Gastroesophageal sphincter (tissue), 4 donors: ENCODE results near the gene KRT1. TPM values are rescaled to one million over a fixed set of nuclear protein-coding genes. Genes with fewer than 3 reads are reported as not detected.

Experiments
- ATAC-seq: fragments of 150-250 bp; one replicate; pipeline ENCODE4 v1.9.1; 2016; ENCODE audit warnings: mild to moderate bottlenecking, moderate library complexity
- H3K27ac ChIP-seq, 4 donors: fragments of 200-600 bp; sonication (generic) in 3 of 4; 1 replicate in 3 of 4; 2 replicates in 1 of 4; pipeline ENCODE4 v1.5.1; 2016 to 2019
- H3K27me3 ChIP-seq: fragments of 200-600 bp; sonication (generic); one replicate; pipeline ENCODE4 v1.5.1; 2019
- H3K36me3 ChIP-seq, 2 donors: fragments of 200-600 bp; sonication (generic); one replicate each; pipeline ENCODE4 v1.5.1; 2019; ENCODE audit warnings: control low read depth in 1 of 2
- H3K4me1 ChIP-seq, 3 donors: fragments of 200-600 bp; sonication (generic); 1 replicate in 2 of 3; 2 replicates in 1 of 3; pipeline ENCODE4 v1.5.1; 2016 to 2019; ENCODE audit warnings: control low read depth in 2 of 3
- H3K4me3 ChIP-seq, 2 donors: fragments of 200-600 bp; sonication (generic); one replicate each; pipeline ENCODE4 v1.5.1; 2019; ENCODE audit warnings: mild to moderate bottlenecking in 1 of 2, moderate library complexity in 1 of 2
- H3K9me3 ChIP-seq, 3 donors: fragments of 200-600 bp; sonication (generic); one replicate each; pipeline ENCODE4 v1.5.1; 2017 to 2019; ENCODE audit warnings: control low read depth in 2 of 3
- EP300 ChIP-seq: sonication (generic); formaldehyde crosslinking; IDR thresholded peaks from one replicate; pipeline ENCODE4 v1.6.1; 2017; ENCODE audit warnings: antibody characterized with exemption, mild to moderate bottlenecking
- POLR2A ChIP-seq, 2 donors: fragments of 450-650 bp; IDR thresholded peaks; one replicate each; pipeline ENCODE4 v1.6.1; 2017; ENCODE audit warnings: antibody characterized with exemption in 2 of 2, mild to moderate bottlenecking in 2 of 2, moderate library complexity in 1 of 2
- POLR2AphosphoS5 ChIP-seq: sonication (generic); formaldehyde crosslinking; IDR thresholded peaks from one replicate; pipeline ENCODE4 v1.6.1; 2017; ENCODE audit warnings: antibody characterized with exemption
- WGBS, 2 donors: methylation state at CpG; one replicate each; pipeline ENCODE4 v1.1.5; 2018; ENCODE audit warnings: low coverage in 1 of 2; 5-methylcytosine and 5-hydroxymethylcytosine counted together
- total RNA-seq, 4 donors: library from RNA; depleted of rRNA; stranded (reverse); fragments of >200 nt; gene quantifications; one replicate each; pipeline ENCODE4 v1.1.0, GENCODE V29; 2016
- TF ChIP-seq, protein P1 (sequence below), 4 experiments: fragments of 200-600 bp in 2 of 4; fragments of 450-650 bp in 2 of 4; sonication (generic) in 1 of 4; IDR thresholded peaks; one replicate each; pipeline ENCODE4 v1.5.1; 2017 to 2019; ENCODE audit warnings: antibody characterized with exemption in 4 of 4, mild to moderate bottlenecking in 2 of 4, moderate library complexity in 2 of 4

KRT1 gene
- total RNA-seq, 4 donors from 2014 or later, result not detected

DNA sequence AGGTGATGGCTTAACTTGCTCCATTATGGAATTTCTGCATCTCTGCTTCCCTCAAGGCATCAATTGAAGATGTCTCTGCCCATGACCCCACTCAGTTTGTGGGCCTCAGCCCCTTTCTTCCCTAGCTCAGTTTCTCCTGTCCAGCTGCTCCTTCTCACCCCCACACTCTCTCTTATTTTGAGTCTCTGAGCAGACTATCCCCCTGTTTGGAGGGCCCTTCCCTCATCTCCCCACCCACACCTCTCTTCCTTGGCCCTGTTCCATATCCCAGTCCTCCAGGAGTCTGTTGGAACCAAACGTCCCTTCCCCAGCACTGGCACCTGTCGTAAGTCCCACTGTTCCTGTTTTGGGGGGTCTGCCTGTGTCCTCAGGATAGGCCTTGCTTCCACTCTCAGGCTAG is 8.3 kb upstream of the KRT1 start:
- peaks cover 0 to 19% (median 9%) of the 10 kb centered on the region in 3 donors for H3K4me1 ChIP-seq
- no peak for ATAC-seq
- TF ChIP-seq EP300, result no peak
- TF ChIP-seq POLR2A (IDR thresholded peaks at IDR 0.05), result no peak
- TF ChIP-seq, protein P1, sequence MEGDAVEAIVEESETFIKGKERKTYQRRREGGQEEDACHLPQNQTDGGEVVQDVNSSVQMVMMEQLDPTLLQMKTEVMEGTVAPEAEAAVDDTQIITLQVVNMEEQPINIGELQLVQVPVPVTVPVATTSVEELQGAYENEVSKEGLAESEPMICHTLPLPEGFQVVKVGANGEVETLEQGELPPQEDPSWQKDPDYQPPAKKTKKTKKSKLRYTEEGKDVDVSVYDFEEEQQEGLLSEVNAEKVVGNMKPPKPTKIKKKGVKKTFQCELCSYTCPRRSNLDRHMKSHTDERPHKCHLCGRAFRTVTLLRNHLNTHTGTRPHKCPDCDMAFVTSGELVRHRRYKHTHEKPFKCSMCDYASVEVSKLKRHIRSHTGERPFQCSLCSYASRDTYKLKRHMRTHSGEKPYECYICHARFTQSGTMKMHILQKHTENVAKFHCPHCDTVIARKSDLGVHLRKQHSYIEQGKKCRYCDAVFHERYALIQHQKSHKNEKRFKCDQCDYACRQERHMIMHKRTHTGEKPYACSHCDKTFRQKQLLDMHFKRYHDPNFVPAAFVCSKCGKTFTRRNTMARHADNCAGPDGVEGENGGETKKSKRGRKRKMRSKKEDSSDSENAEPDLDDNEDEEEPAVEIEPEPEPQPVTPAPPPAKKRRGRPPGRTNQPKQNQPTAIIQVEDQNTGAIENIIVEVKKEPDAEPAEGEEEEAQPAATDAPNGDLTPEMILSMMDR (IDR thresholded peaks at IDR 0.05), result no peak
- no peak for TF ChIP-seq POLR2AphosphoS5
- no peaks in the 10 kb centered on the region for H3K36me3 ChIP-seq
- H3K9me3 ChIP-seq, result no peaks in the 10 kb centered on the region
- no peak overlapping the region for H3K4me3 ChIP-seq
- H3K27me3 ChIP-seq, result peaks cover 79% of the 10 kb centered on the region
- H3K27ac ChIP-seq, result no peak overlapping the region
- WGBS, 2 donors, result 54 to 93% methylated on average over 2 of the region's 2 CpGs

DNA sequence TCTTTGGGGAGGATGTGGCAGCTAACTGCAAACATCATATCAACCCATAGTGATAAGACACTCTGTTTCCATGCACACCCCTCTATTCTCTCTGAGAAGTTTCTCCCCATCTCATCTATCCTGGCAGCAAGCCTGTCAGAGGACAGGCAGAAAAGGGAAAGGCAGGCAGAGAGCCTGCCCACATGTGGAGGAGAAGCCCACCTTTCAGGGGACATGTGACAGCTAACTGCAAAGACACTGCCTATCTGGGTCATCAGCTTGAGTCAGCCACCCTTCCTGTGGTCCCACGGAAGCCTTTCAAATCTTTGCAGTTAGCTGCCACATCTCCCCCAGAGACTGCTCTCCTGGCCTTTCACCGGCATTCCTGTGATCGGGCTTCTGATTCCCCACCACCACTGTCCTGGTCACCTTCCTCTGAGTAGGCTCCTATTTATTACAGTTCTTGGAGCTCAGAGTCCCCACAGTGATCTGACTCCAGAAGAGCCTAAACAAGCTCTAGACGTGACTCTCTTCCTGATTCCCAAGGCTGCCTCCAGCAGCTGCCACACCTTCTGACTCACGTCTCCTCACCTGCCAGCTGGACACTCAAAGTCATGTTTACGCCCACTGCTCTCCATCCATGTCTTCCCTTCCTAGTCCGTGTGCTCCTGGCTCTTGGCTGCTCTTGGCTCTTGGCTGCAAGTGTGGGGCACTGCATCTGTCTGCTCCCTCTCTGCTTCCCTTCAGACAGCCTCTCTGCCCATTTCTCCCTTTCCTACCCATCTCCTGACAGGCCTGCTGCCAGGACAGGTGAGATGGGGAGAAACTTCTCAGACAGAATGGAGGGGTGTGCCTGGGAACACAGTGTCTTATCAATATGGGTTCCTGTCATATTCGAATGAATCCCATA is 7.5 kb upstream of the KRT1 start:
- no peak overlapping the region for H3K4me3 ChIP-seq
- WGBS, 2 donors, result 70 to 71% methylated on average over 7 to 8 of the region's 8 CpGs
- no peak overlapping the region for H3K27ac ChIP-seq
- ATAC-seq, result no peak
- peaks cover 0 to 19% (median 9%) of the 10 kb centered on the region in 3 donors for H3K4me1 ChIP-seq
- TF ChIP-seq POLR2AphosphoS5 (no peak), POLR2A (IDR thresholded peaks at IDR 0.05) (no peak), EP300 (no peak)
- TF ChIP-seq, protein P1 (IDR thresholded peaks at IDR 0.05), result no peak
- peaks cover 74% of the 10 kb centered on the region for H3K27me3 ChIP-seq
- no peaks in the 10 kb centered on the region for H3K36me3 ChIP-seq
- H3K9me3 ChIP-seq, result no peaks in the 10 kb centered on the region

DNA sequence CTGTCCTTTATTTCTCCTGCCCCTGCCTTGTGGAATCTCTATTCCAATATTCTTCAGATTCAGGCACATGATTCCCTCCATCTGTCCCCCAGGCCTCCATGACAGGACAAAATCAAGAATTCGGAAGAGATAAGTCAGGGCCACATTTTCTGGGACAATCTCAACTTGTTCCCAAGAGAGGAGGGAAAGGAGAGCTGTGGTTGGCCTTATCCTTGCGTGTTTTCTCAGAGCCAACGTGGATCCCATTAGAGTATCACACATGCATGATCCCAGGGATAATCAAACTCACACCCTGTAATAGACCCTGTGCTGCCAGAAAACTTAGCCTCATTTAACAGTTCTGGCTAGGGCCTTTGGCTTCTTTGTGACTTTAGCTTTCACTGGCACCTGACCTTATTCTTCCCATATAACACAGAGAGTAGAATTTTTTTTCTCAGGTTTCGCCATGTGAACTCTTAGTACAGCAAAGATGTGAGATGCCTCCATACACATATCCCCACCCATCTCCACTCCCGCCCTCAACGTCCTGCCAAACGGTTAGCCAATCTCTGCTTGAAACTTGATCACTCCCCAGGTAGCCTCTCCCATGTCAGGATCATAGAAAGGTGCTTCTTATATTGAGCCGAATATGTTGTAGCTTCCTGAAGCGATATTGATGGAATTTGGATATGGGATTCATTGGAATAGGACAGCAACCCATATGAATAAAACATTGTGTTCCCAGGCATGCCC is 6.7 kb upstream of the KRT1 start:
- H3K4me3 ChIP-seq, result no peak overlapping the region
- TF ChIP-seq, protein P1 (IDR thresholded peaks at IDR 0.05), result no peak
- TF ChIP-seq POLR2A (IDR thresholded peaks at IDR 0.05) (no peak), EP300 (no peak), POLR2AphosphoS5 (no peak)
- H3K4me1 ChIP-seq, result peaks cover 0 to 19% (median 9%) of the 10 kb centered on the region in 3 donors
- WGBS, 2 donors, result 76 to 90% methylated on average over 2 to 8 of the region's 9 CpGs
- no peak overlapping the region for H3K27ac ChIP-seq
- H3K36me3 ChIP-seq, result no peaks in the 10 kb centered on the region
- H3K27me3 ChIP-seq, result peaks cover 66% of the 10 kb centered on the region
- no peaks in the 10 kb centered on the region for H3K9me3 ChIP-seq
- no peak for ATAC-seq

DNA sequence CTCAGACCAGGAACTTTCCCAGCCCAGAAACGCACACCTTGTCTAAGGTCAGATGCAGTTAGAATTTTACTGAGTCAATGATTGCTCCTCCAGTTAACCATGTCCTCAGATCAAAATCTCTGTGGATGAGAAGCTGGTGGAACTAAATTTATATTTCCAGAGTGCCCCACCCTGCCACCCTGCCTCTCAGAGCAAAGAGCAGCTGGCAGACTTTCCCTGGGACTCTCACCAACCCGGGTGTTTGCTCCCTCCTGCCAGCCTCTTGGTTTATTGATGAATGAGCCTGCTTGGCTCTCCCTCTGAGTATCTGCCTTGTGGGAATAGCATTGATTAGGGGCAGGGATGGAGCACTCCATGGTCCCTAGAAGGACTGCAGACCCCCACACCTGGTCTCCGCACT is 5.9 kb upstream of the KRT1 start:
- WGBS, 2 donors, result 56 to 100% methylated on average over 1 to 2 of the region's 3 CpGs
- Histone ChIP-seq H3K9me3 (no peaks in the 10 kb centered on the region), H3K4me1 (peaks cover 0 to 10% (median 5%) of the 10 kb centered on the region in 3 donors), H3K27me3 (peaks cover 60% of the 10 kb centered on the region), H3K36me3 (no peaks in the 10 kb centered on the region), H3K4me3 (no peak overlapping the region), H3K27ac (no peak overlapping the region)
- no peak for ATAC-seq
- no peak for TF ChIP-seq POLR2A (IDR thresholded peaks at IDR 0.05)
- TF ChIP-seq, protein P1 (IDR thresholded peaks at IDR 0.05), result no peak
- TF ChIP-seq POLR2AphosphoS5, result no peak
- no peak for TF ChIP-seq EP300
